PC-9 (cell line): ENCODE data around the gene COL5A2. TPM values are rescaled to one million over a fixed set of nuclear protein-coding genes. Genes with fewer than 3 reads are reported as not detected.

Experiments
- BruUV-seq: library from RNA; stranded (reverse); fragments of 400-500 nt; replicated peaks from 2 replicates; lab custom pipeline; 2021; lab: Mats Ljungman, UMichigan
- CTCF ChIA-PET: fragments of 300-600 bp; sonication (Branson Sonifier 250); formaldehyde crosslinking; loops from one replicate; lab custom pipeline; 2022; ENCODE audit warnings: antibody characterized with exemption; lab: Charles Lee
- POLR2A ChIA-PET: fragments of 300-600 bp; sonication (Branson Sonifier 250); formaldehyde crosslinking; loops from one replicate; lab custom pipeline; 2022; ENCODE audit warnings: antibody characterized with exemption; ENCODE audit not compliant: unreplicated experiment; lab: Charles Lee
- DNase-seq, 2 experiments: peaks; one replicate each; pipeline versions ENCODE4 v3.0.0 to v3.0.0-alpha.2; 2015 to 2022; ENCODE audit warnings: mixed read lengths in 1 of 2
- H2AFZ ChIP-seq: fragments of 200-600 bp; sonication (generic); 2 replicates; pipeline ENCODE4 v1.8.1; 2017; ENCODE audit warnings: antibody characterized with exemption
- H3F3A ChIP-seq: fragments of 200-600 bp; sonication (generic); 2 replicates; pipeline ENCODE4 v1.8.1; 2017; ENCODE audit warnings: antibody characterized with exemption, mild to moderate bottlenecking, low read depth; ENCODE audit not compliant: insufficient read depth
- H3K27ac ChIP-seq: fragments of 200-600 bp; sonication (generic); 2 replicates; pipeline ENCODE4 v1.6.1; 2016; ENCODE audit warnings: mixed run types
- H3K27me3 ChIP-seq: fragments of 200-600 bp; sonication (generic); 2 replicates; pipeline ENCODE4 v1.6.1; 2016; ENCODE audit warnings: low read depth, mixed run types; ENCODE audit not compliant: insufficient read depth
- H3K36me3 ChIP-seq: fragments of 200-600 bp; sonication (generic); 2 replicates; pipeline ENCODE4 v1.6.1; 2016; ENCODE audit warnings: low read depth, mixed run types
- H3K4me1 ChIP-seq: fragments of 200-600 bp; sonication (generic); replicated peaks from 2 replicates; pipeline ENCODE4 v1.6.1; 2016; ENCODE audit warnings: mixed run types; ENCODE audit not compliant: insufficient read depth
- H3K4me2 ChIP-seq: fragments of 200-600 bp; sonication (generic); 2 replicates; pipeline ENCODE4 v1.6.1; 2017; ENCODE audit warnings: mixed run types
- H3K4me3 ChIP-seq: fragments of 200-600 bp; sonication (generic); 2 replicates; pipeline ENCODE4 v1.6.1; 2016; ENCODE audit warnings: mixed run types
- H3K79me2 ChIP-seq: fragments of 200-600 bp; sonication (generic); 2 replicates; pipeline ENCODE4 v1.6.1; 2017; ENCODE audit warnings: low read depth, mixed run types
- H3K9me2 ChIP-seq: fragments of 200-600 bp; sonication (generic); 2 replicates; pipeline ENCODE4 v1.8.1; 2017; ENCODE audit warnings: mild to moderate bottlenecking; ENCODE audit not compliant: insufficient read depth
- H3K9me3 ChIP-seq: fragments of 200-600 bp; sonication (generic); 2 replicates; pipeline ENCODE4 v1.8.1; 2016; ENCODE audit warnings: low read depth; ENCODE audit not compliant: insufficient read depth
- H4K20me1 ChIP-seq: fragments of 200-600 bp; sonication (generic); 2 replicates; pipeline ENCODE4 v1.8.1; 2017; ENCODE audit not compliant: insufficient read depth
- CTCF ChIP-seq: fragments of 200-600 bp; sonication (generic); conservative IDR thresholded peaks from 2 replicates; pipeline ENCODE4 v1.6.1; 2017; ENCODE audit warnings: mixed run types, antibody characterized with exemption, mild to moderate bottlenecking, moderate library complexity
- EZH2 ChIP-seq: fragments of 200-600 bp; sonication (generic); IDR thresholded peaks from 2 replicates; pipeline ENCODE4 v1.8.0; 2017; ENCODE audit warnings: antibody characterized with exemption, low read depth
- intact Hi-C: fragments of 100-400 bp; cut with micrococcal nuclease; formaldehyde crosslinking; loops from one replicate; pipeline ENCODE4 v1.10.0; 2022; ENCODE audit not compliant: unreplicated experiment
- total RNA-seq: library from RNA; stranded (reverse); gene quantifications from 2 replicates; pipeline ENCODE4 v1.2.3, GENCODE V29; 2021

COL5A2 gene
- total RNA-seq, 1 experiment from 2014 or later = 0.55 TPM

- Histone ChIP-seq H3K9me2 (no peaks in the 10 kb centered on the region), H2AFZ (no peak overlapping the region), H3F3A (no peaks in the 10 kb centered on the region), H3K4me1 (no peaks in the 10 kb centered on the region), H3K36me3 (no peaks in the 10 kb centered on the region), H3K9me3 (no peaks in the 10 kb centered on the region), H3K4me3 (no peak overlapping the region), H3K27me3 (no peaks in the 10 kb centered on the region), H3K4me2 (no peak overlapping the region), H3K27ac (no peak overlapping the region), H4K20me1 (no peaks in the 10 kb centered on the region), H3K79me2 (no peaks in the 10 kb centered on the region)
- POLR2A ChIA-PET = no interaction called here
- TF ChIP-seq EZH2 (no peak), CTCF (no peak)
- intact Hi-C loops = no loop called here
- CTCF ChIA-PET = no interaction called here
- no TSS peak for BruUV-seq
- no peak for DNase-seq
These were observed 74.6 kb downstream of the COL5A2 start for GRCh38 chr2:189104934-189105333.

- H3K79me2 ChIP-seq = no peaks in the 10 kb centered on the region
- no peaks in the 10 kb centered on the region for H3K4me1 ChIP-seq
- BruUV-seq = no TSS peak
- H3K27me3 ChIP-seq = no peaks in the 10 kb centered on the region
- no peak overlapping the region for H3K4me2 ChIP-seq
- TF ChIP-seq CTCF (no peak), EZH2 (no peak)
- H3K27ac ChIP-seq = no peak overlapping the region
- H3K9me2 ChIP-seq = no peaks in the 10 kb centered on the region
- no peaks in the 10 kb centered on the region for H3K9me3 ChIP-seq
- no peaks in the 10 kb centered on the region for H3K36me3 ChIP-seq
- H2AFZ ChIP-seq = no peak overlapping the region
- intact Hi-C loops = no loop called here
- ChIA-PET POLR2A (no interaction called here), CTCF (no interaction called here)
- no peak for DNase-seq
- no peak overlapping the region for H3K4me3 ChIP-seq
- no peaks in the 10 kb centered on the region for H3F3A ChIP-seq
- H4K20me1 ChIP-seq = no peaks in the 10 kb centered on the region
These were observed 76.8 kb downstream of the COL5A2 start for GRCh38 chr2:189102735-189103134.

- Histone ChIP-seq H3K79me2 (no peaks in the 10 kb centered on the region), H3K27me3 (no peaks in the 10 kb centered on the region), H3K4me2 (no peak overlapping the region), H3K27ac (no peak overlapping the region), H3K4me3 (no peak overlapping the region), H3F3A (no peaks in the 10 kb centered on the region), H2AFZ (no peak overlapping the region), H3K36me3 (no peaks in the 10 kb centered on the region), H3K9me3 (no peaks in the 10 kb centered on the region), H3K9me2 (no peaks in the 10 kb centered on the region), H3K4me1 (no peaks in the 10 kb centered on the region), H4K20me1 (no peaks in the 10 kb centered on the region)
- no TSS peak for BruUV-seq
- CTCF ChIA-PET = no interaction called here
- intact Hi-C loops = no loop called here
- POLR2A ChIA-PET = no interaction called here
- no peak for DNase-seq
- TF ChIP-seq CTCF = no peak
- TF ChIP-seq EZH2 = no peak
These were observed 81.6 kb downstream of the COL5A2 start for GRCh38 chr2:189097934-189098333.
